HG03095 (cell line): Measurements from ENCODE around the gene STAC.
"Not testable (repeated sequence)": the region's sequence is repeated elsewhere in the genome, so short reads cannot be mapped to it uniquely, and the experiment has no call there.

Experiments used
- ATAC-seq: cut with Tn5 transposase; IDR thresholded peaks from one replicate; pipeline ENCODE4 v1.9.1; 2021; ENCODE audit warnings: moderate library complexity; ENCODE audit not compliant: unreplicated experiment

STAC gene

GRCh38 chr3:36476286-36476942 lies 96.1 kb downstream of the STAC start:
- ATAC-seq, result no peak

GRCh38 chr3:36477655-36478054 lies 97.4 kb downstream of the STAC start:
- no peak for ATAC-seq

- ATAC-seq, result no peak
Observed at GRCh38 chr3:36480911-36481648, 100.8 kb downstream of the STAC start.

GRCh38 chr3:36482256-36482655 lies 102.0 kb downstream of the STAC start:
- ATAC-seq, result no peak

- ATAC-seq, result no peak
Observed at GRCh38 chr3:36482880-36483279, 102.6 kb downstream of the STAC start.

GRCh38 chr3:36483709-36484108 lies 103.4 kb downstream of the STAC start:
- no peak for ATAC-seq

- no peak for ATAC-seq
Observed at GRCh38 chr3:36484386-36484785, 104.1 kb downstream of the STAC start.

GRCh38 chr3:36486009-36486795 lies 105.9 kb downstream of the STAC start:
- no peak for ATAC-seq

- no peak for ATAC-seq
Observed at GRCh38 chr3:36487616-36488015, 107.3 kb downstream of the STAC start.

- ATAC-seq, result no peak
Observed at GRCh38 chr3:36488077-36488789, 107.9 kb downstream of the STAC start.

GRCh38 chr3:36489101-36489500 lies 108.8 kb downstream of the STAC start:
- ATAC-seq, result no peak

GRCh38 chr3:36489679-36490425 lies 109.5 kb downstream of the STAC start:
- no peak for ATAC-seq

GRCh38 chr3:36493051-36493450 lies 112.7 kb downstream of the STAC start:
- no peak for ATAC-seq

- ATAC-seq, result no peak
Observed at GRCh38 chr3:36494461-36495109, 114.3 kb downstream of the STAC start.

GRCh38 chr3:36496684-36497633 lies 116.7 kb downstream of the STAC start:
- no peak for ATAC-seq

GRCh38 chr3:36500053-36500452 lies 119.7 kb downstream of the STAC start:
- ATAC-seq, result not testable (repeated sequence)

- no peak for ATAC-seq
Observed at GRCh38 chr3:36501616-36502015, 121.3 kb downstream of the STAC start.

GRCh38 chr3:36505393-36505792 lies 125.1 kb downstream of the STAC start:
- no peak for ATAC-seq
